Measurements from ENCODE around the gene MLPH. TPM values are rescaled to one million over a fixed set of nuclear protein-coding genes. Genes with fewer than 3 reads are reported as not detected.

The MLPH gene
- total and polyA plus RNA-seq, 2 donors (not counting 1 experiment from before 2014, with no cell fraction given) = not detected

DNA sequence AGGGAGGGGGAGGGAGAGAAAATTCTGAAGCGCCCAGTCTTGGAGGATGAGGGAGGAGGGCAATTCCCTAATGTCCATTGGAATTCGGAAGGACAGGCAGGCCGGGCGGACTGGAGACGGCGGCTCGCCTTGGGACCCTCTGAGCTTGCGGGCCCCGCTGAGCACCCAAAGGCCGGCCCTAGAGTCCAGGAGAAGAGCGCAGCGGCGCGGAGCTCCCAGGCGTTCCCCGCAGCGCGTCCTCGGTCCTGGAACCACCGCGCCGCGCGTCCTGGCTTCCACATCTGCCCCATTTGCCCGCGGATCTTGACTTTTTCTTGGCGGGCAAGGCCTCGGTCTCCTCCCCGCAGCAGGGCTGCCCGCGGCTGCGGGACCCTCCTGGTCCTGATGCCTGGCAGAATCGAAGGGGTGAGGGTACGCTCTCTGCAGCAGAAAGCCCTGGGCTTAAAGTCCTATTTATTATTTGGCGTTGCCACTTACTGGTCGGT, 675 bp upstream of the MLPH start:
- Histone ChIP-seq H3K9me3 (ENCODE audit: control extremely low read depth in 1 of 3, control insufficient read depth in 2 of 3, insufficient read depth in 1 of 3, low read length in 2 of 3) (peaks cover 0 to 11% (median 6%) of the 10 kb centered on the region in 3 donors), H3K4me2 (replicated peaks; ENCODE audit: low read depth, low read length, poor library complexity, severe bottlenecking) (peak overlapping the region; percentile 12), H3K9ac (ENCODE audit: low read length) (no peak overlapping the region), H3K4me3 (ENCODE audit: control extremely low read depth in 1 of 5, extremely low read depth in 1 of 5, insufficient read depth in 1 of 5, low read depth in 2 of 5, low read length in 4 of 5) (no peak overlapping the region), H2AFZ (ENCODE audit: insufficient read depth, low read depth, low read length, poor library complexity, severe bottlenecking) (peak overlapping the region; percentile 16), H3K4me1 (ENCODE audit: control insufficient read depth in 2 of 2, insufficient read depth in 2 of 2, low read length in 2 of 2) (peaks cover 0 to 6% of the 10 kb centered on the region in 2 donors), H3K27me3 (replicated peaks in 1 of 4; ENCODE audit: control extremely low read depth in 1 of 4, control insufficient read depth in 3 of 4, insufficient read depth in 4 of 4, low read length in 3 of 4) (peaks cover 0 to 50% (median 16%) of the 10 kb centered on the region in 4 experiments), H3K36me3 (replicated peaks in 1 of 2; ENCODE audit: control extremely low read depth in 1 of 2, control insufficient read depth in 1 of 2, extremely low read depth in 1 of 2, insufficient read depth in 2 of 2, low read length in 1 of 2) (no peaks in the 10 kb centered on the region), H3K79me2 (ENCODE audit: control insufficient read depth, insufficient read depth, low read length) (no peaks in the 10 kb centered on the region), H3K27ac (ENCODE audit: low read length in 2 of 2) (no peak overlapping the region), H4K20me1 (ENCODE audit: control insufficient read depth, insufficient read depth, low read length, poor library complexity, severe bottlenecking) (no peaks in the 10 kb centered on the region)
- DNase-seq (no peak), ATAC-seq (ENCODE audit: low read depth) (no peak)
- H3K4me3 Mint-ChIP-seq = no peak overlapping the region
- POLR2A ChIA-PET = no interaction called here
- peaks cover under 1% of the 10 kb centered on the region for H3K9me3 Mint-ChIP-seq (ENCODE audit: insufficient read depth)
- peaks cover 56% of the 10 kb centered on the region for H3K27me3 Mint-ChIP-seq
- intact Hi-C loops (cut with micrococcal nuclease) = no loop called here
- CTCF ChIA-PET = no interaction called here
- WGBS (ENCODE audit: insufficient coverage) = 12% methylated on average over 32 of the region's 36 CpGs
- no peaks in the 10 kb centered on the region for H3K4me1 Mint-ChIP-seq
- TF ChIP-seq, protein P1, sequence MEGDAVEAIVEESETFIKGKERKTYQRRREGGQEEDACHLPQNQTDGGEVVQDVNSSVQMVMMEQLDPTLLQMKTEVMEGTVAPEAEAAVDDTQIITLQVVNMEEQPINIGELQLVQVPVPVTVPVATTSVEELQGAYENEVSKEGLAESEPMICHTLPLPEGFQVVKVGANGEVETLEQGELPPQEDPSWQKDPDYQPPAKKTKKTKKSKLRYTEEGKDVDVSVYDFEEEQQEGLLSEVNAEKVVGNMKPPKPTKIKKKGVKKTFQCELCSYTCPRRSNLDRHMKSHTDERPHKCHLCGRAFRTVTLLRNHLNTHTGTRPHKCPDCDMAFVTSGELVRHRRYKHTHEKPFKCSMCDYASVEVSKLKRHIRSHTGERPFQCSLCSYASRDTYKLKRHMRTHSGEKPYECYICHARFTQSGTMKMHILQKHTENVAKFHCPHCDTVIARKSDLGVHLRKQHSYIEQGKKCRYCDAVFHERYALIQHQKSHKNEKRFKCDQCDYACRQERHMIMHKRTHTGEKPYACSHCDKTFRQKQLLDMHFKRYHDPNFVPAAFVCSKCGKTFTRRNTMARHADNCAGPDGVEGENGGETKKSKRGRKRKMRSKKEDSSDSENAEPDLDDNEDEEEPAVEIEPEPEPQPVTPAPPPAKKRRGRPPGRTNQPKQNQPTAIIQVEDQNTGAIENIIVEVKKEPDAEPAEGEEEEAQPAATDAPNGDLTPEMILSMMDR (IDR thresholded peaks at IDR 0.05) = no peak
- no peak for TF ChIP-seq EZH2 (IDR thresholded peaks at IDR 0.05; ENCODE audit: borderline replicate concordance, insufficient read depth, low read depth, low read length, poor library complexity, severe bottlenecking)
- H3K27ac Mint-ChIP-seq = no peak overlapping the region

DNA sequence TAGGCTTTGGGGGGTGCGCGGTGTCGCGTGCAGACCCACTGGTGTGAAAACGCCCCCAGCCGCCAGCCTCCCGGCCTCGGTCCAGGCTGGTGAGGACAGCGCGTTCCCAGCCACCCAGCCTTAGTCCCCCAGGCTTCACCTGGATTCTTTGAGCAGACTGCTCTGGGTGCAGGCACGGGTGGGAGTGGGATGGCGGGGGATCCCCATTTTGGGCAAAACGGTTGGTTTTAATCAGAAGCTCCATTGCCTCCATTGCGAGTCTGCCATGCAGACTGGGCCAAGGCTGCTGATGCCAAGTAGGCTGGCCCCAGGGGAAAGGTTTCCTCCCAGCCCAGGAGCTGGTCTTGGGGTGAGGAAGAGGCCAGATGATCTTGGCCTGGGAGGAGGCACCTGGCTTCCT, 445 bp downstream of the MLPH start:
- Histone ChIP-seq H3K9ac (ENCODE audit: low read length) (no peak overlapping the region), H3K27me3 (replicated peaks in 1 of 4; ENCODE audit: control extremely low read depth in 1 of 4, control insufficient read depth in 3 of 4, insufficient read depth in 4 of 4, low read length in 3 of 4) (peaks cover 0 to 49% (median 14%) of the 10 kb centered on the region in 4 experiments), H3K4me3 (ENCODE audit: control extremely low read depth in 1 of 5, extremely low read depth in 1 of 5, insufficient read depth in 1 of 5, low read depth in 2 of 5, low read length in 4 of 5) (no peak overlapping the region), H4K20me1 (ENCODE audit: control insufficient read depth, insufficient read depth, low read length, poor library complexity, severe bottlenecking) (no peaks in the 10 kb centered on the region), H3K79me2 (ENCODE audit: control insufficient read depth, insufficient read depth, low read length) (no peaks in the 10 kb centered on the region), H3K9me3 (ENCODE audit: control extremely low read depth in 1 of 3, control insufficient read depth in 2 of 3, insufficient read depth in 1 of 3, low read length in 2 of 3) (peaks cover 1 to 23% (median 14%) of the 10 kb centered on the region in 3 donors), H3K27ac (ENCODE audit: low read length in 2 of 2) (no peak overlapping the region), H2AFZ (ENCODE audit: insufficient read depth, low read depth, low read length, poor library complexity, severe bottlenecking) (no peak overlapping the region), H3K4me1 (ENCODE audit: control insufficient read depth in 2 of 2, insufficient read depth in 2 of 2, low read length in 2 of 2) (peaks cover 0 to 6% of the 10 kb centered on the region in 2 donors), H3K4me2 (replicated peaks; ENCODE audit: low read depth, low read length, poor library complexity, severe bottlenecking) (no peak overlapping the region), H3K36me3 (replicated peaks in 1 of 2; ENCODE audit: control extremely low read depth in 1 of 2, control insufficient read depth in 1 of 2, extremely low read depth in 1 of 2, insufficient read depth in 2 of 2, low read length in 1 of 2) (no peaks in the 10 kb centered on the region)
- intact Hi-C loops (cut with micrococcal nuclease) = no loop called here
- no peak overlapping the region for H3K4me3 Mint-ChIP-seq
- POLR2A ChIA-PET = no interaction called here
- CTCF ChIA-PET = no interaction called here
- WGBS (ENCODE audit: insufficient coverage) = 43% methylated on average over 14 of the region's 14 CpGs
- no peak overlapping the region for H3K27ac Mint-ChIP-seq
- peaks cover 8% of the 10 kb centered on the region for H3K9me3 Mint-ChIP-seq (ENCODE audit: insufficient read depth)
- no peak for TF ChIP-seq EZH2 (IDR thresholded peaks at IDR 0.05; ENCODE audit: borderline replicate concordance, insufficient read depth, low read depth, low read length, poor library complexity, severe bottlenecking)
- TF ChIP-seq, protein P1 (IDR thresholded peaks at IDR 0.05) = no peak
- ATAC-seq (ENCODE audit: low read depth) (no peak), DNase-seq (no peak)
- no peaks in the 10 kb centered on the region for H3K4me1 Mint-ChIP-seq
- peaks cover 45% of the 10 kb centered on the region for H3K27me3 Mint-ChIP-seq

All from B cell (primary cell).